Measurements from ENCODE around the gene SARS2.

DNA sequence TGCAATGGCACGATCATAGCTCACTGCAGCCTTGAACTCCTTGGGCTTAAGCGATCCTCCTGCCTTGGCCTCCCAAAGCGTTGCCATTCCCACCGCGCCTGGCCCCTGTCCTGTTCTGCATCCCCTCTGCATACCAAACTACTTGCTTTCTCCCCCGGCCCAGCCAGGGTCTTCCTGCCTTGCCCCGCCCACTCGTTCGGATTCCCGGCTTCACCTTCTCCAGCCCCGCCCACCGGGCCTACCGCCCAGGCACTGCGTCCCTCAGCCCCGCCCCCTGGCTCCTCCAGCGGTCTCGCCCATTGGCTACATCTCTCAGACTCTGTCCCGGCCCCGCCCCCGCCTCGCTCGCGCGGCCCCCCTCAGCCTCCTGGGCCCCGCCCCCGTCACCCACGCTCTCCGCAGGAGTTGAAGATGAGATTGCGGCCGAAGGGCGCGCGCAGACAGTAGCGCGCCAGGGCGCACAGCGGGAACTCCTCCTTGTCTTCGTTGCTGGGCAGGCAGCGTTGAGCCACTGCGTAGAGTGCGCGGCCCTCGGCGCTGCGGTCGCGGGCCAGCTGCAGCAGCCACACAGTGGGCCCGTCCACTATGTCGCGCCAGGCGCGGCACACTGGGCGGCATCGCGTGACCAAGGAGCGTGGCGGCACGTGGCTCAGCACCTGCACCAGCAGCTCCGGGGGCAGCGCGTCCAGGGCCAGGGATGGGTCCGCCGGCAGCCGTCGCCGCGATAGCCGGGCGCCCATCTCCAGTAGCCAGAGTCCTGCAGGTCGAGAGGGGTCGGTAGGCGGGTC is 19.2 kb upstream of the SARS2 start:
- TF ChIP-seq, protein P1, sequence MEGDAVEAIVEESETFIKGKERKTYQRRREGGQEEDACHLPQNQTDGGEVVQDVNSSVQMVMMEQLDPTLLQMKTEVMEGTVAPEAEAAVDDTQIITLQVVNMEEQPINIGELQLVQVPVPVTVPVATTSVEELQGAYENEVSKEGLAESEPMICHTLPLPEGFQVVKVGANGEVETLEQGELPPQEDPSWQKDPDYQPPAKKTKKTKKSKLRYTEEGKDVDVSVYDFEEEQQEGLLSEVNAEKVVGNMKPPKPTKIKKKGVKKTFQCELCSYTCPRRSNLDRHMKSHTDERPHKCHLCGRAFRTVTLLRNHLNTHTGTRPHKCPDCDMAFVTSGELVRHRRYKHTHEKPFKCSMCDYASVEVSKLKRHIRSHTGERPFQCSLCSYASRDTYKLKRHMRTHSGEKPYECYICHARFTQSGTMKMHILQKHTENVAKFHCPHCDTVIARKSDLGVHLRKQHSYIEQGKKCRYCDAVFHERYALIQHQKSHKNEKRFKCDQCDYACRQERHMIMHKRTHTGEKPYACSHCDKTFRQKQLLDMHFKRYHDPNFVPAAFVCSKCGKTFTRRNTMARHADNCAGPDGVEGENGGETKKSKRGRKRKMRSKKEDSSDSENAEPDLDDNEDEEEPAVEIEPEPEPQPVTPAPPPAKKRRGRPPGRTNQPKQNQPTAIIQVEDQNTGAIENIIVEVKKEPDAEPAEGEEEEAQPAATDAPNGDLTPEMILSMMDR (conservative IDR thresholded peaks at IDR 0.05; ENCODE audit: low read length) = no peak
- no peak for TF ChIP-seq EZH2phosphoT487 (IDR thresholded peaks at IDR 0.05; ENCODE audit: borderline replicate concordance)

Measured in Loucy (cell line).